Measurements from ENCODE around the gene FICD.

GRCh38 chr12:108473400-108474055 lies 41.5 kb upstream of the FICD start:
- TF ChIP-seq, protein P1, sequence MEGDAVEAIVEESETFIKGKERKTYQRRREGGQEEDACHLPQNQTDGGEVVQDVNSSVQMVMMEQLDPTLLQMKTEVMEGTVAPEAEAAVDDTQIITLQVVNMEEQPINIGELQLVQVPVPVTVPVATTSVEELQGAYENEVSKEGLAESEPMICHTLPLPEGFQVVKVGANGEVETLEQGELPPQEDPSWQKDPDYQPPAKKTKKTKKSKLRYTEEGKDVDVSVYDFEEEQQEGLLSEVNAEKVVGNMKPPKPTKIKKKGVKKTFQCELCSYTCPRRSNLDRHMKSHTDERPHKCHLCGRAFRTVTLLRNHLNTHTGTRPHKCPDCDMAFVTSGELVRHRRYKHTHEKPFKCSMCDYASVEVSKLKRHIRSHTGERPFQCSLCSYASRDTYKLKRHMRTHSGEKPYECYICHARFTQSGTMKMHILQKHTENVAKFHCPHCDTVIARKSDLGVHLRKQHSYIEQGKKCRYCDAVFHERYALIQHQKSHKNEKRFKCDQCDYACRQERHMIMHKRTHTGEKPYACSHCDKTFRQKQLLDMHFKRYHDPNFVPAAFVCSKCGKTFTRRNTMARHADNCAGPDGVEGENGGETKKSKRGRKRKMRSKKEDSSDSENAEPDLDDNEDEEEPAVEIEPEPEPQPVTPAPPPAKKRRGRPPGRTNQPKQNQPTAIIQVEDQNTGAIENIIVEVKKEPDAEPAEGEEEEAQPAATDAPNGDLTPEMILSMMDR (IDR thresholded peaks at IDR 0.05 in 8 of 11, conservative IDR thresholded peaks at IDR 0.05 in 3 of 11), result no peak
- TF ChIP-seq POLR2A (IDR thresholded peaks at IDR 0.05), result no peak
